Testis (tissue), 3 donors: ENCODE data around the gene EXOC4. TPM values are rescaled to one million over a fixed set of nuclear protein-coding genes. Genes with fewer than 3 reads are reported as not detected.

Experiments
- DNase-seq: peaks from one replicate; pipeline ENCODE4 v3.0.0-alpha.2; 2019
- H3K27ac ChIP-seq, 2 donors: fragments of 200-600 bp; sonication (generic); one replicate each; pipeline ENCODE4 v1.5.1; 2019
- H3K27me3 ChIP-seq: fragments of 200-600 bp; sonication (generic); one replicate; pipeline ENCODE4 v1.5.1; 2019
- H3K36me3 ChIP-seq: fragments of 200-600 bp; sonication (generic); one replicate; pipeline ENCODE4 v1.5.1; 2017; ENCODE audit warnings: low read depth; ENCODE audit errors: missing control alignments
- H3K4me1 ChIP-seq: fragments of 200-600 bp; sonication (generic); one replicate; pipeline ENCODE4 v1.5.1; 2019
- H3K4me3 ChIP-seq, 2 donors: fragments of 200-600 bp; sonication (generic); one replicate each; pipeline ENCODE4 v1.5.1; 2017 to 2019
- H3K9me3 ChIP-seq: fragments of 200-600 bp; sonication (generic); one replicate; pipeline ENCODE4 v1.5.1; 2017
- CTCF ChIP-seq, 3 experiments: fragments of 450-650 bp in 2 of 3; fragments of 200-600 bp in 1 of 3; sonication (generic) in 1 of 3; IDR thresholded peaks; one replicate each; pipeline ENCODE4 v1.5.1; 2016 to 2019; ENCODE audit warnings: antibody characterized with exemption in 3 of 3, mild to moderate bottlenecking in 2 of 3, moderate library complexity in 1 of 3
- POLR2A ChIP-seq: fragments of 450-650 bp; IDR thresholded peaks from one replicate; pipeline ENCODE4 v1.6.1; 2017; ENCODE audit warnings: antibody characterized with exemption, mild to moderate bottlenecking, moderate library complexity
- WGBS, 2 donors: methylation state at CpG; one replicate each; pipeline ENCODE4 v1.1.5; 2018; 5-methylcytosine and 5-hydroxymethylcytosine counted together
- intact Hi-C: fragments of 100-400 bp; cut with DNase I; formaldehyde crosslinking; loops from one replicate; pipeline ENCODE4 v1.15.1; 2023; ENCODE audit warnings: low total_unique reads
- polyA plus RNA-seq: library from polyadenylated mRNA; stranded (reverse); fragments of 350-450 nt; fragmentation: Illumina TruSeq; extraction: RNeasy Lipid Tissue Mini Kit (QIAGEN cat#74804); gene quantifications from one replicate; pipeline ENCODE4 v1.2.3, GENCODE V29; 2014; ENCODE audit warnings: low read depth, low replicate concordance; ENCODE audit not compliant: insufficient read depth
- total RNA-seq, 2 donors: library from RNA; depleted of rRNA; stranded (reverse); fragments of >200 nt; gene quantifications; one replicate each; pipeline ENCODE4 v1.2.3, GENCODE V29; 2016

EXOC4 gene
- total and polyA plus RNA-seq, 3 donors from 2014 or later: 47.4 to 169 (median 142) TPM

- WGBS, 2 donors: 70 to 80% methylated on average over 5 of the region's 5 CpGs
- intact Hi-C loops: no loop called here
- Histone ChIP-seq H3K4me1 (no peaks in the 10 kb centered on the region), H3K9me3 (no peaks in the 10 kb centered on the region), H3K27me3 (no peaks in the 10 kb centered on the region), H3K27ac (no peak overlapping the region), H3K4me3 (no peak overlapping the region), H3K36me3 (no peaks in the 10 kb centered on the region)
- TF ChIP-seq CTCF (IDR thresholded peaks at IDR 0.05) (no peak), POLR2A (no peak)
- DNase-seq: no peak
Measured at GRCh38 chr7:133978502-133979295, 725.8 kb downstream of the EXOC4 start.

GRCh38 chr7:133980804-133981203 lies 727.9 kb downstream of the EXOC4 start:
- 94% methylated on average over 1 of the region's 1 CpG for WGBS, 2 donors
- Histone ChIP-seq H3K36me3 (no peaks in the 10 kb centered on the region), H3K27ac (no peak overlapping the region), H3K9me3 (no peaks in the 10 kb centered on the region), H3K4me1 (no peaks in the 10 kb centered on the region), H3K4me3 (no peak overlapping the region), H3K27me3 (no peaks in the 10 kb centered on the region)
- no peak for TF ChIP-seq POLR2A
- DNase-seq: no peak
- intact Hi-C loops: no loop called here

GRCh38 chr7:133983685-133984419 lies 731.0 kb downstream of the EXOC4 start:
- 53 to 70% methylated on average over 6 of the region's 6 CpGs for WGBS, 2 donors
- H3K36me3 ChIP-seq: no peaks in the 10 kb centered on the region
- intact Hi-C loops: no loop called here
- no peaks in the 10 kb centered on the region for H3K9me3 ChIP-seq
- no peaks in the 10 kb centered on the region for H3K27me3 ChIP-seq
- DNase-seq: no peak
- H3K27ac ChIP-seq: no peak overlapping the region
- TF ChIP-seq POLR2A: no peak
- no peak for TF ChIP-seq CTCF (IDR thresholded peaks at IDR 0.05)
- H3K4me3 ChIP-seq: no peak overlapping the region
- no peaks in the 10 kb centered on the region for H3K4me1 ChIP-seq

GRCh38 chr7:133985300-133985699 lies 732.4 kb downstream of the EXOC4 start:
- Histone ChIP-seq H3K4me3 (no peak overlapping the region), H3K9me3 (no peaks in the 10 kb centered on the region), H3K27me3 (no peaks in the 10 kb centered on the region), H3K27ac (no peak overlapping the region), H3K4me1 (no peaks in the 10 kb centered on the region), H3K36me3 (no peaks in the 10 kb centered on the region)
- WGBS, 2 donors: 91 to 94% methylated on average over 1 of the region's 1 CpG
- no peak for DNase-seq
- intact Hi-C loops: no loop called here
- TF ChIP-seq POLR2A (no peak), CTCF (IDR thresholded peaks at IDR 0.05) (no peak)

- TF ChIP-seq POLR2A (no peak), CTCF (IDR thresholded peaks at IDR 0.05) (no peak)
- Histone ChIP-seq H3K27ac (no peak overlapping the region), H3K36me3 (no peaks in the 10 kb centered on the region), H3K4me1 (no peaks in the 10 kb centered on the region), H3K9me3 (no peaks in the 10 kb centered on the region), H3K27me3 (no peaks in the 10 kb centered on the region), H3K4me3 (no peak overlapping the region)
- no peak for DNase-seq
- intact Hi-C loops: no loop called here
- 75 to 89% methylated on average over 2 of the region's 2 CpGs for WGBS, 2 donors
Measured at GRCh38 chr7:133987582-133987981, 734.7 kb downstream of the EXOC4 start.
